ENCODE measurements around the gene CD46. TPM values are rescaled to one million over a fixed set of nuclear protein-coding genes. Genes with fewer than 3 reads are reported as not detected.

The CD46 gene
- total and polyA plus RNA-seq, 10 of the 15 experiments (the other 5 are each of a cell fraction or from before 2014, with no cell fraction given) = 61.1 to 198 (median 81.4) TPM

GRCh38 chr1:207832796-207833195, 80.9 kb downstream of the CD46 start:
- Histone ChIP-seq H3K4me2 (ENCODE audit: control insufficient read depth, insufficient read depth) (no peak overlapping the region; the same call in 1 of the 2 replicates), H3K4me1 (ENCODE audit: control insufficient read depth, insufficient read depth, low read length) (peaks cover 34% of the 10 kb centered on the region), H3K9ac (ENCODE audit: control insufficient read depth, insufficient read depth, low read length) (no peak overlapping the region; the same call in 1 of the 2 replicates), H3K27me3 (replicated peaks in 1 of 2; ENCODE audit: control insufficient read depth in 2 of 2, insufficient read depth in 2 of 2, low read length in 1 of 2) (no peaks in the 10 kb centered on the region), H3K4me3 (no peak overlapping the region), H4K20me1 (ENCODE audit: control insufficient read depth, insufficient read depth) (no peaks in the 10 kb centered on the region), H3K79me2 (ENCODE audit: control insufficient read depth, insufficient read depth, low read length) (peaks cover 16% of the 10 kb centered on the region), H2AFZ (ENCODE audit: control insufficient read depth, low read depth, low read length) (no peak overlapping the region), H3K27ac (ENCODE audit: control insufficient read depth, insufficient read depth) (peak overlapping the region; percentile 80), H3K9me3 (replicated peaks; ENCODE audit: control insufficient read depth, insufficient read depth, low read length) (no peaks in the 10 kb centered on the region), H3K36me3 (ENCODE audit: control insufficient read depth in 2 of 2, insufficient read depth in 2 of 2, low read length in 1 of 2) (no peaks in the 10 kb centered on the region)
- no peak for ATAC-seq
- CTCF ChIA-PET = interaction anchor here (1.0 to 26.0 kb wide), 6 partner anchors 9 to 52 kb away, joined by 4 to 821 read pairs (median 6); no protein-coding TSS in a partner anchor
- DNase-seq (ENCODE audit: low read depth, low spot score) = no peak
- SMC1A ChIA-PET (ENCODE audit: uncharacterized antibody, unreplicated experiment) = interaction anchor here (0.6 to 12.8 kb wide), 12 partner anchors 9 to 130 kb away, joined by 3 to 444 read pairs (median 4); no protein-coding TSS in a partner anchor
- POLR2A ChIA-PET = interaction anchor here (0.8 to 20.7 kb wide), 7 partner anchors 10 to 80 kb away, joined by 3 to 620 read pairs (median 5); no protein-coding TSS in a partner anchor
- FAIRE-seq = no peak
- intact Hi-C loops (cut with micrococcal nuclease; ENCODE audit: unreplicated experiment) = no loop called here
- TF ChIP-seq MXI1 (IDR thresholded peaks at IDR 0.05; ENCODE audit: low read depth, low read length) (no peak), CHD1 (IDR thresholded peaks at IDR 0.05; ENCODE audit: low read depth, low read length) (no peak), SRF (IDR thresholded peaks at IDR 0.05; ENCODE audit: low read depth in 2 of 2, low read length in 2 of 2) (no peak), CBFB (IDR thresholded peaks at IDR 0.05; ENCODE audit: low read depth) (no peak), PAX8 (IDR thresholded peaks at IDR 0.05) (no peak), RAD21 (IDR thresholded peaks at IDR 0.05; ENCODE audit: insufficient read depth, low read depth, low read length) (no peak)
- BruUV-seq (replicated peaks) = no TSS peak
- RAD21 ChIA-PET (ENCODE audit: unreplicated experiment) = interaction anchor here (1.2 to 14.2 kb wide), 6 partner anchors 11 to 130 kb away, joined by 3 to 265 read pairs (median 20); no protein-coding TSS in a partner anchor
- in situ Hi-C loops (cut with MboI) = loop anchor here (5.0 kb wide), 1 partner anchor 35 kb away; no protein-coding TSS in a partner anchor
- WGBS (ENCODE audit: insufficient coverage, insufficient replicate concordance, low lambda C conversion rate, missing lambda C conversion rate) = 98% methylated on average over 8 of the region's 8 CpGs

DNA sequence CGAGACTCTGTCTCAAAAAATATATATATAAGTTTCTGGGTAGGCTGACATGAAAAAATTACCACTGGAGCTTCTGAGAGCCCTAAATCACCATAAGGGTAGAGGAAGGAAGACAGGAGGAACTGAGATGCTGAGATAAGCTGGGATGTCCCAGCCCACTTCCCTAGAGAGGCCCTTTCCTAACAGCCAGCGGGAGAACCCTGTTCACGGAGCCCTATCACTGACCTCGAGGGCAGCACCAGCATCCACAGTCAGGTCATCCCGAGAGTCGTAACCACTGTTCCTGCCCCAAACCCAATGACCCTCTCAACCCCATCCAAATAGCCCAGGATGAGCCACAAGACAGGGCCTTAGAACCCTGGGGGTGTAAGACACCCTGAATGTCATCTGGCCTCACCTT, 81.5 kb downstream of the CD46 start:
- H3K4me2 ChIP-seq (ENCODE audit: control insufficient read depth, insufficient read depth) = no peak overlapping the region
- ChIA-PET CTCF (interaction anchor here (1.0 to 26.0 kb wide), 6 partner anchors 9 to 51 kb away, joined by 3 to 821 read pairs (median 6); no protein-coding TSS in a partner anchor), RAD21 (ENCODE audit: unreplicated experiment) (interaction anchor here (1.2 to 14.2 kb wide), 6 partner anchors 11 to 130 kb away, joined by 3 to 265 read pairs (median 20); no protein-coding TSS in a partner anchor), POLR2A (interaction anchor here (1.3 to 20.7 kb wide), 4 partner anchors 10 to 32 kb away, joined by 4 to 620 read pairs (median 20); no protein-coding TSS in a partner anchor), SMC1A (ENCODE audit: uncharacterized antibody, unreplicated experiment) (interaction anchor here (0.6 to 12.8 kb wide), 8 partner anchors 9 to 130 kb away, joined by 3 to 444 read pairs (median 6); no protein-coding TSS in a partner anchor)
- ATAC-seq = no peak
- H2AFZ ChIP-seq (ENCODE audit: control insufficient read depth, low read depth, low read length) = no peak overlapping the region
- H3K36me3 ChIP-seq (ENCODE audit: control insufficient read depth in 2 of 2, insufficient read depth in 2 of 2, low read length in 1 of 2) = no peaks in the 10 kb centered on the region
- no peak overlapping the region for H3K9ac ChIP-seq (ENCODE audit: control insufficient read depth, insufficient read depth, low read length)
- FAIRE-seq = no peak
- DNase-seq (ENCODE audit: low read depth, low spot score) = no peak
- 97% methylated on average over 6 of the region's 6 CpGs for WGBS (ENCODE audit: insufficient coverage, insufficient replicate concordance, low lambda C conversion rate, missing lambda C conversion rate)
- in situ Hi-C loops (cut with MboI) (loop anchor here (5.0 kb wide), 1 partner anchor 34 kb away; no protein-coding TSS in a partner anchor), intact Hi-C loops (cut with micrococcal nuclease; ENCODE audit: unreplicated experiment) (no loop called here)
- no peak overlapping the region for H3K27ac ChIP-seq (ENCODE audit: control insufficient read depth, insufficient read depth)
- BruUV-seq (replicated peaks) = no TSS peak
- H3K9me3 ChIP-seq (replicated peaks; ENCODE audit: control insufficient read depth, insufficient read depth, low read length) = no peaks in the 10 kb centered on the region
- H3K4me1 ChIP-seq (ENCODE audit: control insufficient read depth, insufficient read depth, low read length) = peaks cover 28% of the 10 kb centered on the region
- no peak overlapping the region for H3K4me3 ChIP-seq
- no peaks in the 10 kb centered on the region for H3K27me3 ChIP-seq (replicated peaks in 1 of 2; ENCODE audit: control insufficient read depth in 2 of 2, insufficient read depth in 2 of 2, low read length in 1 of 2)
- H3K79me2 ChIP-seq (ENCODE audit: control insufficient read depth, insufficient read depth, low read length) = peaks cover 12% of the 10 kb centered on the region
- H4K20me1 ChIP-seq (ENCODE audit: control insufficient read depth, insufficient read depth) = no peaks in the 10 kb centered on the region
- TF ChIP-seq CHD4 (IDR thresholded peaks at IDR 0.05) = no peak
- TF ChIP-seq SPI1 (IDR thresholded peaks at IDR 0.05; ENCODE audit: borderline replicate concordance, insufficient read depth, low read depth, low read length) = no peak; the same call in 1 of the 2 replicates
- TF ChIP-seq, protein P1, sequence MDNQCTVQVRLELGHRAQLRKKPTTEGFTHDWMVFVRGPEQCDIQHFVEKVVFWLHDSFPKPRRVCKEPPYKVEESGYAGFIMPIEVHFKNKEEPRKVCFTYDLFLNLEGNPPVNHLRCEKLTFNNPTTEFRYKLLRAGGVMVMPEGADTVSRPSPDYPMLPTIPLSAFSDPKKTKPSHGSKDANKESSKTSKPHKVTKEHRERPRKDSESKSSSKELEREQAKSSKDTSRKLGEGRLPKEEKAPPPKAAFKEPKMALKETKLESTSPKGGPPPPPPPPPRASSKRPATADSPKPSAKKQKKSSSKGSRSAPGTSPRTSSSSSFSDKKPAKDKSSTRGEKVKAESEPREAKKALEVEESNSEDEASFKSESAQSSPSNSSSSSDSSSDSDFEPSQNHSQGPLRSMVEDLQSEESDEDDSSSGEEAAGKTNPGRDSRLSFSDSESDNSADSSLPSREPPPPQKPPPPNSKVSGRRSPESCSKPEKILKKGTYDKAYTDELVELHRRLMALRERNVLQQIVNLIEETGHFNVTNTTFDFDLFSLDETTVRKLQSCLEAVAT (IDR thresholded peaks at IDR 0.05) = no peak
- TF ChIP-seq GATAD2B (conservative IDR thresholded peaks at IDR 0.05; ENCODE audit: low read depth) = no peak
- TF ChIP-seq RAD51 (IDR thresholded peaks at IDR 0.05) = no peak
- no peak for TF ChIP-seq SMC3 (IDR thresholded peaks at IDR 0.05; ENCODE audit: borderline replicate concordance, low read length)
- no peak for TF ChIP-seq NRF1 (conservative IDR thresholded peaks at IDR 0.05; ENCODE audit: low read depth, low read length)
- TF ChIP-seq, protein P2, sequence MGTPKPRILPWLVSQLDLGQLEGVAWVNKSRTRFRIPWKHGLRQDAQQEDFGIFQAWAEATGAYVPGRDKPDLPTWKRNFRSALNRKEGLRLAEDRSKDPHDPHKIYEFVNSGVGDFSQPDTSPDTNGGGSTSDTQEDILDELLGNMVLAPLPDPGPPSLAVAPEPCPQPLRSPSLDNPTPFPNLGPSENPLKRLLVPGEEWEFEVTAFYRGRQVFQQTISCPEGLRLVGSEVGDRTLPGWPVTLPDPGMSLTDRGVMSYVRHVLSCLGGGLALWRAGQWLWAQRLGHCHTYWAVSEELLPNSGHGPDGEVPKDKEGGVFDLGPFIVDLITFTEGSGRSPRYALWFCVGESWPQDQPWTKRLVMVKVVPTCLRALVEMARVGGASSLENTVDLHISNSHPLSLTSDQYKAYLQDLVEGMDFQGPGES (IDR thresholded peaks at IDR 0.05) = no peak
- TF ChIP-seq BRCA1 (IDR thresholded peaks at IDR 0.05; ENCODE audit: low read depth, low read length) = no peak
- TF ChIP-seq BACH1 (IDR thresholded peaks at IDR 0.05; ENCODE audit: borderline replicate concordance) = no peak
